NCI-H82 (cell line): Measurements from ENCODE around the gene SCEL.

Source experiments
- DNase-seq: peaks from one replicate; lab custom pipeline; 2025; lab: John Stamatoyannopoulos, UW

The SCEL gene

DNA sequence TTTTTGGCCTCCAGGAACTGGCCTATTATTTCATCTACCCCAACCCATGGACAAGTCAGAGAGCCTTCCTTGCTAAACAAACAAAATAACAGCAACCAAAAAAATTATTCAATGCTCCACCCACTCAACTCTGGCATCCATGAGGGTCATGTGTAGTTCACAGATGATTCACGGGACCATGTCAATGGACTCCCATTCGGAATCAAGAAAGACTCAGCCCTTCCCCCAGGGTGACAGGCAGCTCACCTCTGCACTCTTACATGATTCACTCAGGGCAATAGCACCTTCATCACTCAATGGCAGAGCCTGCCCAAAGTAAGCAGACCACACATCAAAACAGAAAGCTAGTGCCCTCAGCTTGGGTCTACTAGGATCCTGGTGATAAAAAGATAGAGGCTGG is 14.3 kb upstream of the SCEL start:
- no peak for DNase-seq

DNA sequence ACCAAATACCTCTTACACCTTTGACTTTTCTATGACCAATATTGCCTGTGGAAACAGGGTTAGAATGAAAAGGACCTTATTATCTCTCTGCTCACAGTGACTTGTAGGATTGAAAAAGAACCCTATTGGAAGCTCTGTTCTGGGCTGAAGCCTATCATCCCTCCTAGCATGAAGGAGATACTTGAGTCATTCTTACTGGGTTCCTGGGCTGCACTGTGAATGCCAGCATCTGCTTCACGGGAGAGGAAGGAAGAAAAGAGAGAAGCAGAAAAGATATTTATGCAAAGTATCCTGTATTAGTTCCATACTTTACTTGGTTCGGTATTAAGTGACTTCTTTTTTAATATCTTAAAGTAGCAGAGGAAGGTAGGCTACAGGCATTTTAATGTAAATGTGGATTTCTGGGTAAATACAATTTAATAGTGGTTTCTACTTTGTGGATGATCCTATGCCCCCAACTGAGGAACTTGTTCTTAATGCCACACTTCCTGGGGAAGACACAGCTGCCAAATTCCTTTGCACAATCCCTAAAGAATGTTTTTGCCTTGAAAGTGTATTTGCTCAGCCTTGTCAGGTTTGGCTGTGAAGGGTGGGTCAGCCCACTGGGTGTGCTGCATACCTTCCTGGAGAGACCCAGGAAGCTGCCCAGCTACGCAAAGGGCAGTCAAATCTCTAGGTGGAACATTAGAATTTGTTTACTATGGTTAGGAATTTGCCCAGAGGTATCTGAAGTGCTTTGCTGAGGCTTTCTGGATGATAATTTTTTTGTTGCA is 13.7 kb upstream of the SCEL start:
- DNase-seq: no peak

DNA sequence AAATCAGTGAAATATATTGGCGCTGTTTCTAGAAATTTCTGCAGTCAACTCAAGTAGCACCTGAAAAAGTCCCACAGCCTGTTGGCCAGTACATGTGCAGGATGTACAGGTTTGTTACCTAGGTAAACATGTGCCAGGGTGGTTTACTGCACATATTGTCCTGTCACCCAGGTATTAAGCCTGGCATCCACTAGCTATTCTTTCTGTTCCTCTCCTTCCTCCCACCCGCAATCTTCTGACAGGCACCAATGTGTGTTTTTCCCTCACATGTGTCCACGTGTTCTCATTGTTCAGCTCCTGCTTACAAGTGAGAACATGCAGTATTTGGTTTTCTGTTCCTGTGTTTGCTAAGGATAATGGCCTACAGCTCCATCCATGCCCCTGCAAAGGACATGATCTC is 13.1 kb upstream of the SCEL start:
- no peak for DNase-seq

DNA sequence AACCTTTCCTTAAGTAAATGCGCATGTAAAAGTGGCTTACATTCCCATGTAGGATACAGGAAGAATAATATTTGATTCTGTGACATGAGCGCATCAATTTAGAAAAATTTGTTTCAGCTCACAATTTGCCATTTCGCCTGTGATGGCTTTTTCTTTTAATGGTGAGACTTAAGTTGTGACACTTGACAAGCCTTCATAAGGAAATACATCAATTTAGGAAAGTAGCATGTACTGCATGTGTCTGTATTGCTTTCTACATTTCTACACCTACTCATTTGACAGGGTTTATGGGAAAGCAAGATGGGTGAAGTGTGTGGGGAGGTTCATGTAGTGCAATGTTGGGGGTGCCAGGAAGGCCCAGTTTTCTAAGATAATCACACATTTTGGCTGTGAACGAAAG is 12.1 kb upstream of the SCEL start:
- DNase-seq: no peak

DNA sequence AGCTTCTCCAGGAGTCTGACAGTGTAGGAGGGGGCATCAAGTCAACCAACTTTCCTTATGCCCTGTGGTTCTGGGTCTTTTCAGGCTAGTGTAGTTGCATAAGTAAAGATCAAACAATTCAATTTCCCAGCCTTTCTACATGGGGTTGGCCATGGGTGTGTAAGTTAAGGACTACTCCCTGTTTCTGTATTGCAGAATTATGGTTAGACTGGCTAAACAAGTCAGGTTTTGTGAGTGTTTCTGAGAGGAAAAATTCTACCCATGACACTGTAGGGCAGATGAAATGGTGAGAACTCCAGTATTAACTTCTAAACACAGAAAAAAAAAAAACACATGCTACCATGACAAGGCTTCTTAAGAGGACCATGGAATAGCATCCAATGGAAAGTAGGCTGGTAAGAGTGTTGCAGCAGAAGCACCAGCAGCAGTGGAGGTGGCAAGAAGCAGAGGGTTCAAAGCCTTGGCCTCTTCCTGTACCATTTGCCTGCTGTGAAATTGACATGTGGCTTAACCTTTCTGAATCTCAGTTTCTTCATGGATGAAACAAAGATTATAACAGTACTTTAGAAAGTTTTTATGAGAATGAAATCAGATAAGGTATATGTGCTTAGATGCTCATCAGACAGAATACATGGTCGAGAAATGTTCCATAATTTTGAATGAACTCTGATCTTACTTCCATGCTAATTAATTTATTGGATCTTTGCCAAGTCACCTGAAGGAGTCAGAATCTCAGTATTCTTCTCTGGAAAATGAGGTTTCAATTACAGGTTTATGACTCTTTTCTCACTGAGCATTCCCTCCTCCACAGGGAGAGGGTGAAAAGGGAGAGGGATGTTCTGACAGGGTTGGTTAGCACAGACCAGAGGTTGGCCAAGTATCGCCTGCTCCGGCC is 11.4 kb upstream of the SCEL start:
- DNase-seq: no peak

DNA sequence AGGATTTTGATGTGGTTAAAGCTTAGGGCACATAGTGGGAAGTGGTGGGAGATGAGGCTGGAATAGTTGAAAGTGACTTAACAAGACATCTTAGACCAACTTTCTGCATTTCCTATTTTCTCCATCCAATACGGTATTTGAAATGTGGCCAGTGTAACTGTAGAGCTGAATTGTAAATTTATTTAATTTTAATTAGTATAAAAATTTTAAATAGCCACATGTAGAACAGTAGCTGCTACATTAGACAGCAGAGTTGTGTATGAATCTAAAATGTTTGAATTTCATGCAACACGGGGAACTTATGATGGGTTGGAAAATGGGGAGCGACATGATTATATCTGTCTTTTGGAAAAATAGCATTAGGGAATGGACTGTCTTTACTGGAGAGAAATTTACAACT is 7.1 kb upstream of the SCEL start:
- no peak for DNase-seq

DNA sequence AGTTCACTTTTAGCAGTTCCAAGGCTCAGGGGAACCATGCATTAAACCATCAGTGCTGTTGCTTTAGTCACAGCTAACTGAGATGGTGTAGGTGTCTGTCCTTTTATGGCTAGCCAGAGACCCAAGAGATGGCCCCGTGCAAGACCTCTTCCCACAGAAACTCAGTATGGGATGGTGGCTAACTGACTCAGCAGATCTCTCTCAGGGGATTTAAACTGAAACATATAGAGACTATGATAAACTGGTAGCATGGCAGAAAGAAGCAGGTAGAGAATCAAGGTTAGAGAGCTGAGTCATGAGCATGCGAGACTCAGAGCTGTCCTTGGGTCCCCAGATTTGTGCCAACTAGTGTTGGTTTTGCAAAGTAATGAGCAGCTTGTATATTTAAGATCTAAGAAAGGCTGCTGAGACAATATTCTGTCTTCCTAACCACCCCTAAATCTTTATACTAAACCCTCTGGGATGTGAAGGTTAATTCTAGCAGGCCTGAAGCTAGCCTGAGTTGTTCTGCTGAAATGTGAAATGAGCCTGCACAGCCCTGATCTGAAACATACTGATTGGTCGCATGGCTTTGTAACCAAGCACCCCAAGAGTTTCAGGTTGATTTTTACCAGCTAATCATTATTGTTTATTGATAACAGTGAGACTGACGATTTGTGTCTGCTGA is 6.5 kb upstream of the SCEL start:
- no peak for DNase-seq

DNA sequence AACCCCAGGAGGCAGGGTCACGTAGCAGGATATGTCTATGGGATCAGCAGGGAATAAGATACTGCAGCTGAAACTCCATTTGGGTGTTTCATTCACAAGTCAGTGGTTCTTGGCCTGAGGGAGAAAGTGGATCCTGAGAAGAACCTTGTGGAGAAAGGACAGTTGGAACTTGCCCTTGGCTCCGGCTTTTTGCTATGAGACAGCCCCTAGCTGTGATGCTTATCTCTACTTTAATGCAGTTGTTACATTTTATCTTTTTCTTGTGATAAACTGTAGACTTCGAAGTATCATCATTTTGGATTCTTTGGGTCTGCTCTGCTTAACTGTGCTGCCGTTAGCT is 6.0 kb upstream of the SCEL start:
- no peak for DNase-seq

DNA sequence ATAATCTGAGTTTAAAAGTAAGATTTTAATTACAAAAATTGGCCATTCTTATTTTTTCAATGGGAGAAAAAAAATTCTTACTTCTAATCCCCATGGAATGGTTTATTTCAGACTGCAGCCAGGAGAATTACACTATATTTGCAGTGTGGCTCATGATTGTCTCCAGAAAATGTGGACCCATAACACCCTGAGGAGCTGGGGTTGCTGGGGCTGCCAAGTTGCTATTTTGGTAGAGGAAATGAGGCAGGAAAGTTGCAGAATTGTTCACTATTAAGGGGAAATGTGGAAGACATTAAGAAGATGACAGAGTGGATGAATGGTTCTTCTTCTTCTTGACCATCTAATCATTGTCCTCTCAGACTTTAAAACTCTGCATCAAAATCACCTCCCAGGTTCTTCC is 4.6 kb upstream of the SCEL start:
- no peak for DNase-seq

DNA sequence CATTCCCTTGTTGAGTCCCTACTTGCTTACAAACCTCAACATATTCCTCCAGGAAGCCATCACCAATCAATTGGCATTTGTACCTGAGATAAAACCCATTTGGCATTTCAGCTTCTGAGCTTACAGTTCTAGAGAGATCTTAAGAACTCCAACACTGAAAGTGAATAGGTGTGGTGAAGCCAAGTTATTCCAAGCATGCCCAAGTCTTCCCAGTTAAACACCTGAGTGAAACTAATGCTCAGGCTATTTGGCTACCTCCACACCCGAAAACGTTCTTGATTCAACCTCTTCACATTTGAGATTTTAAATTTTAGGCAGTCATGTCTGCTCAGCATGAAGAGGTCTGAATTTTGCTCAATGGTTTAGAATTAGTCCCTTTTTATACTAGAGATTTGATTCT is 2.5 kb upstream of the SCEL start:
- no peak for DNase-seq

DNA sequence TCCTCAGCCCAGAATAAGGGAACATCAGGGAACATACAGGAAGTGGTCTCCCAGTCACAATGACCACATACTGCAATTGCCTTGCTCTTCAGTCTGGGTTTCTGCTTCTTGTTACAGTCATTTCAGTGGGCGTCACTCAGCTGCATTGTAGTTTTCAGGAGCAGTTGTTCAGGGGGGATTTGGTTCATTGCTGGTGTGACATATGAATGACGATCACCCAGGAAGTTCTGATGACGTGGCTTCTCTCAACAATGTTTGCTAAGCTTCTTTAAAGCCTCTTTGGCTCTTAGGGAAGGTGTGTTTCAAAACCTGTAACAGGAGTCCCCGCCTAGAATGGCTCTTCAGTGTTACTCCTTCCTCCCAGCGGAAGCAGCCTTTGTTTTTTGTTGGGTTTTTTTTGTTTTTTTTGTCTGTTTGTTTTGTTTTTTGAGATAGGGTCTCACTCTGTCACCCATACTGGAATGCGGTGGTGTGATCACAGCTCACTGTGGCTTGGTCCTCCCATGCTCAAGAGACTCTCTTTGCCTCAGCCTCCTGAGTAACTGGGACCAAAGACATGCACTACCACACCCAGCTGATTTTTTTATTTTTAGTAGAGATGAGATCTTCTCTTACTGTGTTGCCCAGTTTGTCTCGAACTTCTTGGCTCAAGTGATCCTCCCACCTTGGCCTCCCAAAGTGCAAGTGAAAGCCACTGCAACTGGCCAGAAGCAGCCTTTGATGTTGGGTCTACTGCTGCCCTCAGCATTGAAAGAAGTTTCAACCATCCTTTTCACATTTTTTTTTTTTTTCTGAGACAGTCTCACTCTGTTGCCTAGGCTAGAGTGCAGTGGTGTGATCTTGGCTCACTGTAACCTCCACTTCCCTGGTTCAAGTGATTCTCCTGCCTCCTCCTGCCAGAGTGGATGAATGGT is 1.4 kb upstream of the SCEL start:
- peak; percentile 35 for DNase-seq

DNA sequence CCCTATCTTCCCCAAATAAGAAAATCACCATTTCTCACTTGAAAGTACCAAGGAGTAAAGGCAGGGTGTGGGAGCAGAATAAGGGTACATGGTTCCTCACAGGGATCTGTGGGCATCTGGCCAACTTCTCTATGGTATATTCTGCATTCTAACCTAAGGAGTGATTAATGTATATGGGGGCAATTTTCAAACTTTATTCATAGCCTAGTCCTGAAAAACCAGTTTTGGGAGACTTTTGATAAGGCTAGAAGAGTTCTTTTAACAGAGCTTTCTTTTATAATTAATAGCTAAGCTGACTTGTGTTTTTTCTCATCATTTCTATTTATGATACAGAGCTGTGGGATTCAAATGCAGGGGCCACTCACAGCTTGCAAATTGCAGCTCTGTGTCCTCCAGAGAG is 852 bp downstream of the SCEL start:
- DNase-seq: no peak

DNA sequence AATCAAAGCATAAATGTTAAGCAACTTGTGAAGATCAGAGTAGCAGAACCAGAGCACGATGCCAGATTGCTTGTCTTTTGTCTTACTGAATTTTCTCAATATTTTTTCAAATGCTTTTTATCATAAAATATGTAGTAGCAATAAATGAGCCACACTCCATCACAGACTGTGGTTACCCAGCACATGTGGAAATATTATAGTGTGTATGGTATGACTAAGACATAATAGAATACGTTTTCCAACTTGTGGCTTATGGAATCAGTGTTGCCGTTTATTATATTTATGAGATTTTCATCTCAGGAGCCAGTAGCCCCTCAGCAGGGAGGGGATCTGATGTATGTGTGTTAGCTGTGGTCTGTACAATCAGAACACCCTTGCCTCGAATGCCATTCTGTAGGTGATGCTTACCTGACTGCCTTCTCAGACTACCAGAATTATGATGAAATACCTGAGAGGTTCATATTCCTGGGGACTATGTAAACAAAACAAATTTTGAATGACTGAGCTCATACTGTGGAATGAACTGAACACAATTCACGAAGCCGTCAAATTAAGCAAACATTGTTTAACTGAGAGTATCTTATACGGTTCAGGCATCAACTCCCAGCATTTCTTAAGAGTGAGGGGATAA is 1.9 kb downstream of the SCEL start:
- no peak for DNase-seq

DNA sequence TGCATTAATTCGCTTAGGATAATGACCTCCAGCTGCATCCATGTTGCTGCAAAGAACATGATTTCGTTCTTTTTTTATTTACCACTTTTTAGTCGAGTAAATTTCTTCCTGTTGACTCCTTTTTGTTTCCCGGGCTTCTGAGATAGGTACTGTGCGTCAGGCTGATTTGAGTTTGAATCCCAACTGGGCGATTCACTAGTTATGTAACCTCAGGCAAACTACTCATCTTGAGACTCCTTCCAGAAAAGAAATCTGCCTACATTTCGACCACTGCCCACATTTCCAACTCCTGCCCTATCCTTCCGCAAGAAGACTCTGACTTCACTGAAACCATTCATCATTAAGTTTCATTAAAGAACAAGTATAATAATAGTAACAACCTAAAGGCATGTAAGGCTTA is 8.2 kb downstream of the SCEL start:
- DNase-seq: no peak

DNA sequence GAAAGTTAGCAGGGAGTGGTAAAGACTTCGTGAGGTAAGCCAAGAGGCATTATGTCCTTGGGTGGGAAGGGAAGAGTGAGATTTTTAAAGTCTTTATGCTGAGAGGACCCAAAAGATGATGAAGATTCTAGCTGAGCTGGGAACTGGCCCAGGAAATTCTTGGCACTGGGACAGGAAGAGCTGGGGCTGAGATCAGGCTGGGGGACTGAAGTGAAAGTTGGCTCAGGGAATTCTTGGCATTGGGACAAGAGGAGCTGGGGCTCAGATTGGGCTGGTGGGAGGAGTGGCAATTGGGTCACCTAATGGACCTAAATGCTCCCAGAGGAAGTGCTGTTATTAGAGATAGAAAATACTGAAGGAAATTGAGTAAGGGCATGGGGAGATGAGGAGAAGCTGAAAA is 8.8 kb downstream of the SCEL start:
- no peak for DNase-seq

DNA sequence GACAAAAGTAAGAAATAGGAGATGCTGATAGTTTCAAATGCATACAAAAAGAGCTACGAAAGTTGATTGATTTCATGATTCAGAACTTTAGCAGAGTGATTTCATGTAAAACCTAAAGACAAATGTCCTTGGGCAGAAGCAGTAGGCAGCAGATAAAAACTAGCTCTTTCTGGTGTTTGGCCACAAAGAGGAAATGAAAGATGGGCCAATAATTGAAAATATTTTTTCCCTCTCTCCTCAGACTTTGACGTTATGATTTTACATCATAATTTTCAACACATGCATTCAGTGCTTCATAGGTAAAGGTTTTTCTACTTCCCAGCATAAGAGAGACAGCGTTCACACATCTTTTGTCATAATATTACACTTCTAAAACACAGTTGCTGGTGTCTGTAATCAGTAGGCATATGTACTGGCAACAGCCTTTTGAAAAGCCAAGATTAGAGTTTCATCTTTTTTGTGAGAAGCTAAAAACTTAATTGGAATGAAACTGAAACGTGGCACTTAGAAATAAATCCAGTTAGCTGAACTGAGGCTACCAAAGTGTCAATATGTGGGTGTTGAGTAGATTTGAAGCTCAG is 9.3 kb downstream of the SCEL start:
- no peak for DNase-seq

DNA sequence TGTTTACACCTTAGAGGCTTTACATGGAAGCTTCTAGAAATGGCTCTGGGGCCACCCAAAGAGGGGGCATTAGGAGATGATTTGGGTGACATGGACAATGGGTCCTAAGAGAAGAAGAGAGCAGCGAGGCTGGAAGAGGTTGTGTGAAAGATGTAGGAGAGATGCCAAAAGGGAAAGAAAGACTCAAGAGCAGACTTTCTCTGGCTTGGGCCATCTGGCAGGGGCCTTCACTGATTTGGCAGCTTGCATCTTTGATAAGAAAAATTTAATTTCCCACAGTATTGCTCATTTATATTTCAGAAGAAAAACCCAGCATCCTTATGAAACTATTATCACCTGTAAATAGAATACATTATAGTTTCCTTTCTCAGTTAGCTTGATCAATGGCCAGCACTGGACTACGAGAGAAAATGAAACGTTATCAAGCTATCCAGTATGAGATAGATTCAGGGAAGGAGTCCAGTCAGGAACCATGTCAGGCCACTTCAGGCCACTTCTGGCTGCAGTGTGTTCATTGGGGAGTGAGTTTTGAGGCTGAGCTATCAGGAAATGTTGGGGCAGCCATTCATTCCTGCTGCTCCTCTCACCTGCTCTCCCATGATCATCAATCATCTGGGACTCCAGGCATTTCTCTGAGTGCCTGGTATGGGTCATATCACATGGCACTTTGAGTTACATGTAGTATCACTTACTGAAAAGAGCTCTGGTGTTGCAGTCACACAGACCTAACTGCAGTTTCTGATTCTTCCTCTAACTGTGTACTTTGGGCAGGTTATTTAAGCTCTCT is 10.3 kb downstream of the SCEL start:
- peak; percentile 22 for DNase-seq

DNA sequence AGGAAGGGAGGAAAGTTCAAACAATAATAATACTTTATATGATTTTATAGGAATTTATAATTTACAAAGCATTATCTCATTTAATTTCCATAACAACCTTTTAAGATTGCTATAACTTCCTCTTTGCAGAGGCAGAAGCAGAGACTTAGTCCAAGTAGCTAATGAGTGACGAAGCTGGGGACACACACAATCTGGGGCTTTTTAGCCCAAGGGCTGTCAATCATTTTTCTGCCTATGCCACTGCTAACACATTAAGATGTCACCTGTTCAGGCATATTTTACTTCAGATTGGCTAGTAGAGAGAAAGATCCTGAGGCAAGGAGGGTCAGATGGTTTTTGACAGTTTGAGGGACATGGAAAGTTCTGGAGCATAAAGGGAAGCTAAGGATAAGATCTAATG is 12.6 kb downstream of the SCEL start:
- no peak for DNase-seq

DNA sequence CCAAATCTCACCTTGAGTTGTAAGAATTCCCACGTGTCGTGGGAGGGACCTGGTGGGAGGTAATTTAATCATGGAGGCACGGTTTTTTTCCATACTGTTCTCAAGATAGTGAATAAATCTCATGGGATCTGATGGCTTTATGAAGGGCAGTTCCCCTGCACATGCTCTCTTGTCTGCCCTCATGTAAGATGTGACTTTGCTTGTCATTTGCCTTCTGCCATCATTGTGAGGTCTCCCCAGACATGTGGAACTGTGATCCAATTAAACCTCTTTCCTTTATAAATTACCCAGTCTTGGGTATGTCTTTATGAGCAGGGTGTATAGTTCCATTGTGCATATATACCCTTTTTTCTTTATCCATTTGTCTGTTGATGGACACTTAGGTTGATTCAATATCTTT is 13.1 kb downstream of the SCEL start:
- DNase-seq: peak; percentile 33

DNA sequence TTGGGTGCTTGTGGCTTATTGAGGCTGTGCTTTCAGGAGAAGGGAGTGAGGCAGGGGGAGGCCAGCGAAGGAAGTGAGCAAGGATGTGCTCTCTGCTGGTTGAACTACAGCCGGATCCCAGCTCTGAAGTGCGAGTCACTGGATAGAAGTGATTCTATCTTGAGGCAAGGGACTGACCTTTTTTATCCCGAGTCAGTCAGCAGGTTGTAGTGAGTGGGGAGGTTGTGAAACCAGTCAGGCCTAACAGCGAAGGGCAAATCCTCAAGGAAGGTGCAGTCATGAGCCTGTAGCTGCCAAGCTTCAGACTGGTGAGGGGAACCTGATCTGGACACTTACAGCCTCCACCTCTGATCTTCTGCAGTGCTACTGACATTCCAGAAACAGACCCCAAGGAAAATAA is 18.6 kb downstream of the SCEL start:
- DNase-seq: no peak
